ENCODE data around the gene GMPPA. TPM values are rescaled to one million over a fixed set of nuclear protein-coding genes. Genes with fewer than 3 reads are reported as not detected.

Gene GMPPA
- total RNA-seq, 1 donor: 66.3 TPM

DNA sequence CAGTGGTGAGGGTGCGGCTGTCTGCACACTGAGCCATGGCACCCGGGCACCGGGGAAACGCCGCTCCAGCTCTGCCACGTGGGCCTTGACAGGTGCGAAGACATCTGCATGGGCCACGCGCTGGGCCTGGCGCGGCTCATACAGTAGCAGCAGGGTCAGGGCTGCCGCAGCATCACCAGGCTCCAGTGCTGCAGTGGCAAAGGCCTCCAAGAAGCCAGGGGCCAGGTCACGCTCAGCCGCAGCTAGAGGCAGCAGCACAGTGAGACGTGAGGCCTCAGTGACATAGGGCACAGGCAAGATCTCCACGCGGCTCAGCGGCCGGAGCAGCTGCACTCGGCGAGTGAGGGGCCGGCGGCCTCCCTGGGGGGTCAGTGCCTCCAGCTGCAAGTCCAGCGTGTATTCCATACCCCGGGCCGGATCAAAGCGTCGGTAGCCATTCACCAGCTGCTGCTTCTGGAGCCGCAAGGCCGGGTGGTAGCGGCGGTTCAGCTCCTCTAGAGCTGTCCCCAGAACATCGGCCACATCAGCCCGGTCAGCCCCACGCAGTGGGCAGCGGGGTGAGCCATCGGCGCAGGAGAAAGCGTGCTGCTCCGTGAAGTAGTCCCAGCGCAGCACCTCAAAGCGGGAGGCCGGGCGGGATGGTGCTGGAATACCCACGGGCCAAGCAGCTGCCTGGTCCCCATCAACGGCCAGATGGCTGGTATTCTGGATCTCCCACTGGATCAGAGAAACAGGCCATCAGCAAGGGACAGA, 41.4 kb downstream of the GMPPA start:
- H3K4me3 ChIP-seq (ENCODE audit: low read depth, low read length): no peak overlapping the region
- no peak for DNase-seq (ENCODE audit: low read depth)
- TF ChIP-seq, protein P1, sequence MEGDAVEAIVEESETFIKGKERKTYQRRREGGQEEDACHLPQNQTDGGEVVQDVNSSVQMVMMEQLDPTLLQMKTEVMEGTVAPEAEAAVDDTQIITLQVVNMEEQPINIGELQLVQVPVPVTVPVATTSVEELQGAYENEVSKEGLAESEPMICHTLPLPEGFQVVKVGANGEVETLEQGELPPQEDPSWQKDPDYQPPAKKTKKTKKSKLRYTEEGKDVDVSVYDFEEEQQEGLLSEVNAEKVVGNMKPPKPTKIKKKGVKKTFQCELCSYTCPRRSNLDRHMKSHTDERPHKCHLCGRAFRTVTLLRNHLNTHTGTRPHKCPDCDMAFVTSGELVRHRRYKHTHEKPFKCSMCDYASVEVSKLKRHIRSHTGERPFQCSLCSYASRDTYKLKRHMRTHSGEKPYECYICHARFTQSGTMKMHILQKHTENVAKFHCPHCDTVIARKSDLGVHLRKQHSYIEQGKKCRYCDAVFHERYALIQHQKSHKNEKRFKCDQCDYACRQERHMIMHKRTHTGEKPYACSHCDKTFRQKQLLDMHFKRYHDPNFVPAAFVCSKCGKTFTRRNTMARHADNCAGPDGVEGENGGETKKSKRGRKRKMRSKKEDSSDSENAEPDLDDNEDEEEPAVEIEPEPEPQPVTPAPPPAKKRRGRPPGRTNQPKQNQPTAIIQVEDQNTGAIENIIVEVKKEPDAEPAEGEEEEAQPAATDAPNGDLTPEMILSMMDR (IDR thresholded peaks at IDR 0.05; ENCODE audit: insufficient read depth, low read length): no peak

DNA sequence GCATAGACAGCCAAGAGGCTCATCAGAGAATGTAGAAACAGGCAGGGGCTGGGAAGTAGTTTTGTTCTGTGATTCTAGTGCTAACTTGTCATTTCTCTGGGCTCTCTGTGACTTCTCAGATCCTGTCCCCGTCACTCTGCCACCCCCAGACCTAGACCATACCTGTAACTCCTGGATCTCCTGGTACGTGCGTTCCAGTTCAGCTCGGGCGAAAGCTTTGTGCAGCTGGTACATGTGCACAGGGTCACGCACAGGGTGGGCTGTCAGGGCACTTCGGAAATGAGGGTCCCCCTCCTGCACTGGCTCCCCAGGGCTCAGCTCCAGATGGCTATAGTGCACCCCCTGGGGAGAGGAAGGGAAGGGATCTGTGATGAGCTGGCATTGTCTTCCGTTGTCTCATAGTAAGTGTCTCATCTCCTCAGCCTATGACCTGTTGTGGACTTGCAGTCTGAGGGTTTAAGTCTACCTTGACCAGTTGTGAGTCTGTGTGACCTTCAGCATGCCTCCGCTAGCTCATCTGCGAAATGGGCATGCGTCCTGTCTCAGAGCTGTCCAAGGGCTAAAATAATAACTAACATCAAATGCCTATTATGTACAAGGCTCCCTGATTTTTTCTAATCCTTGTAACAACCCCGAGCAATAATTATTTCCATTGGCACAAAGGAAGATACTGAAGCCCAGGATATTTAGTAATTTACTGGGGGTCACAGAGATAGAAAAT, 42.3 kb downstream of the GMPPA start:
- no peak overlapping the region for H3K4me3 ChIP-seq (ENCODE audit: low read depth, low read length)
- DNase-seq (ENCODE audit: low read depth): no peak
- TF ChIP-seq, protein P1 (IDR thresholded peaks at IDR 0.05; ENCODE audit: insufficient read depth, low read length): no peak

DNA sequence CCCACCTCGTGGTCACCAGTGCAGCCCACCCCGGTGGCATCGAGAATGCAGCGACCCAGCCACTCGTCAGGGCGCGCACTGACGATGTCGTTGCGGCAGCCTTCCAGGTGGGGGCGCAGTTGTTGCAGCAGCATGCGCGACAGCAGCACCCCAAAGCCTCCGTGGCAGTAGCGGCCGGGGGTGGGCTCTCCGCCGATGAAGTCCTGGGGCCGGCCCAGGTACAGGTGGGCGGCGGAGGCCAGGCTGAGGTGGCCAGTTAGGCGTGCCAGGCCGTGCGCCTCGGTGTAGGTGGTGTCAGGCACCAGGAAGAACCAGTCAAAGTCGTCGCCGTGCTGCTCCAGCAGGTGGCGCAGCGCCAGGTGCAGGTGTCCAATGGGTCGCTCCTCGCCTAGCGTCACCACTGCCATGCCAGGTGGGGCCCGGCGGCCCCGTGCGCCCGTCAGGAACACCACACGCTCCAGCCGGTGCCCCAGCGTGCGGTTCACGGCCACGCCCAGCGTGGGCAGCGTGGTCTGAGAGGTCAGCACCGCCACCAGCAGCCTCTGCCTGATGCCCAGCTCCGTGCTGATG, 43.0 kb downstream of the GMPPA start:
- H3K4me3 ChIP-seq (ENCODE audit: low read depth, low read length): peak overlapping the region; percentile 80
- TF ChIP-seq, protein P1 (IDR thresholded peaks at IDR 0.05; ENCODE audit: insufficient read depth, low read length): peak; percentile 83
- peak; percentile 52 for DNase-seq (ENCODE audit: low read depth)

DNA sequence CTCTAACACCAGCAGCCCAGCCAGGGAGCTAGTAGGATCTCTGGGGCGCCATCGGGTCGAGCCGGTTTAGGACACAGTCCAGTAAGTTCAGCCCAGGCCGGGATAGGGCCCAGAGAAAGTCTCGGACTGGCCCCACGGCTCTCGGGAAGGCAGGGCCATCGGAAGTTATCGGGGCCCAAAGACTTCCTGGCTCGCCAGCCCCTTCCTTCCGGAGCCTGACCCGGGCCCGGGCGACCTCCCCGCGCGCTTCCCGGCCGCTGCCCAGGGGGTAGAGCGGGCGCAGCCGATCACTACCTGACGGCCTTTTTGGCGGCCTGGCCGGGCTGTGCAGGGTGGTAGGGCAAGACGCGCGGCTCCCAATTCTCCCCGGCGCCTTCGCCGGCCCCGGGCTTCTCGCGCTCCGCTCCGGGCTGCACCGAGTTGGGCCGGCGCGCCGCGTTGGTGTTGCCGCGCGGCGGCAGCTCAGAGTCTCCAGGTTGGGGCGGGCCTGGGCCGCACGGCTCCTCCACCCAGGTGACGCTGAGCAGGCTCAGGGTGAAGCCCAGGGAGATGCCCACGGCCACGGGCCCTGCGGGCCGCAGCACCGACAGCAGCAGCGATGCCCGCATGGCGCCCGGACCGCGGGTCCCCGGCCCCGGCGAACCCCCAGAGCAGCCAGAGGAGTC, 44.4 kb downstream of the GMPPA start:
- TF ChIP-seq, protein P1 (IDR thresholded peaks at IDR 0.05; ENCODE audit: insufficient read depth, low read length): no peak
- peak overlapping the region; percentile 80 for H3K4me3 ChIP-seq (ENCODE audit: low read depth, low read length)
- DNase-seq (ENCODE audit: low read depth): peak; percentile 25

DNA sequence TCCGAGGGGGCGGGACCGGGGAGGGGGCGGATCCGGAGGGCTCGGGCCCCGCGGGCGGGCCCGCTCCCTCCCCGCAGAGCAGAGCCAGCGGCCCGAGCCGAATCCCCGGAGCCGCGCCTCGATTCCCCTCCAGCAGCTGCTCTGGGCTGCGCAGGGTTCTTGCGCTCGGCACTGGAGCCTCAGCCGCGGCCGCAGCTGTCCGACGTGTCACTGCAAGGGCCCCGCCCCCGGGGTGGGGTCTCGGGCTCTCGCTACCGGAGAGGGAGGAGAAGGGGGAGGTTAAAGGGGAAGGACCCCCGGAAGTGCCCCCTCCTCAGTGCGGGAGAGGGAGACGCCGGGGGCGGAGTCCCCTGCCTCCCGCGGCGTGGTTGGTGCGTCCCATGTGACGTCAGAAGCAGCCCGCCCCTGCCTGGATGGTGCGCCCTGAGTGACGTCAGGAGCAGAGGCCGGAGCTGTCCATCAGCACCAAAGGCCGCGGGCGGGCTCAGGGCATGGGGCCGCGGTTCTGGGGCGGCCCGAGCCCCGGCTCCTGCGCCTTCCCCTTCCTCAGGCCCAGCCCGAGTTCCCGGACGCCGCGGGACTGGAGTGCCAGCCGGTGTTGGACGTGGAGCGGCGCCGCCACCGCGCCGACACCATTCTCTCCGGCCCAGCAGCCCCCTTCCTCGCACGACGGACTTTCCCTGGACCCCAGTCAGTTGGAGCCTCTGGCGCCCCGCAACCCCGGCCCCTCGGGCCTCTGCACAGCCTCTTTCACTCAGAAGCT, 45.1 kb downstream of the GMPPA start, which contains the start of the genes CHPF and TMEM198:
Gene CHPF, minus strand, starts transcription at position 214 of the 763 bp plus-strand sequence. CDS start 271 bp downstream, outside the sequence.
Gene TMEM198, plus strand, starts transcription at position 433 of the 763 bp plus-strand sequence. CDS start 700 bp downstream, outside the sequence.
- peak; percentile 97 for DNase-seq (ENCODE audit: low read depth)
- TF ChIP-seq, protein P1 (IDR thresholded peaks at IDR 0.05; ENCODE audit: insufficient read depth, low read length): no peak
- peak within 1 kb of the TSS; percentile 80 for H3K4me3 ChIP-seq (ENCODE audit: low read depth, low read length)

DNA sequence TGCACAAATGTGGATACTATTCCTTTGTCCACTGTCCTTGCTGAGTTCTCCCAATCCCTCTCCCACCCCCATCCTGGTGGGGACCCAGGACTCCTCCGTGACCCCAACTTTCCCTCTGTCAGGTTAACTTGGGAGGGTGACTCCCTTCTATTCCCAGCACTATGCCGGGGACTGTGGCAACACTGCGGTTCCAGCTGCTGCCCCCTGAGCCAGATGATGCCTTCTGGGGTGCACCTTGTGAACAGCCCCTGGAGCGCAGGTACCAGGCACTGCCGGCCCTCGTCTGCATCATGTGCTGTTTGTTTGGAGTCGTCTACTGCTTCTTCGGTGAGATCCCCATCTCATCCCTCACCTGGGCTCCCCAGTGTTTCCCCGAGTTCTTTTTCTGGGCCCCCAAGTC, 45.9 kb downstream of the GMPPA start:
- DNase-seq (ENCODE audit: low read depth): no peak
- peak overlapping the region; percentile 80 for H3K4me3 ChIP-seq (ENCODE audit: low read depth, low read length)
- TF ChIP-seq, protein P1 (IDR thresholded peaks at IDR 0.05; ENCODE audit: insufficient read depth, low read length): no peak
